RWPE2 (cell line): ENCODE measurements around the gene ZNF106.

Experiments used
- ATAC-seq: fragments of 200-7000 bp; cut with Tn5 transposase; 3 replicates; pipeline ENCODE4 v1.9.1; 2021; ENCODE audit warnings: low read depth
- DNase-seq: peaks from one replicate; pipeline ENCODE4 v3.0.0-alpha.2; 2020; ENCODE audit warnings: low spot score
- H3K27ac ChIP-seq: fragments of 450-650 bp; 2 replicates; pipeline ENCODE4 v1.5.1; 2017; ENCODE audit warnings: mild to moderate bottlenecking; ENCODE audit not compliant: poor library complexity, severe bottlenecking
- H3K27me3 ChIP-seq: fragments of 250-450 bp; sonication (Bioruptor Pico); 2 replicates; pipeline ENCODE4 v1.5.1; 2021; ENCODE audit warnings: mild to moderate bottlenecking, moderate library complexity; ENCODE audit not compliant: insufficient read depth, poor library complexity, severe bottlenecking
- H3K36me3 ChIP-seq: fragments of 250-450 bp; sonication (Bioruptor Pico); 2 replicates; pipeline ENCODE4 v1.5.1; 2020; ENCODE audit warnings: low read depth, mild to moderate bottlenecking, moderate library complexity
- H3K4me1 ChIP-seq: fragments of 250-450 bp; sonication (Bioruptor Pico); 2 replicates; pipeline ENCODE4 v1.5.1; 2021; ENCODE audit warnings: mild to moderate bottlenecking, moderate library complexity; ENCODE audit not compliant: insufficient read depth, poor library complexity, severe bottlenecking
- H3K4me3 ChIP-seq: fragments of 250-450 bp; sonication (Bioruptor Pico); 2 replicates; pipeline ENCODE4 v1.5.1; 2021; ENCODE audit warnings: mild to moderate bottlenecking, moderate library complexity; ENCODE audit not compliant: severe bottlenecking
- H3K9me3 ChIP-seq: fragments of 250-450 bp; sonication (Bioruptor Pico); 2 replicates; pipeline ENCODE4 v1.5.1; 2021; ENCODE audit warnings: mild to moderate bottlenecking, moderate library complexity; ENCODE audit not compliant: severe bottlenecking
- CTCF ChIP-seq: fragments of 450-650 bp; IDR thresholded peaks from one replicate; pipeline ENCODE4 v1.5.1; 2017; ENCODE audit warnings: mild to moderate bottlenecking, moderate library complexity; ENCODE audit not compliant: poor library complexity, severe bottlenecking

Gene ZNF106

GRCh38 chr15:42461261-42461660, 29.7 kb downstream of the ZNF106 start:
- H3K4me1 ChIP-seq: no peaks in the 10 kb centered on the region
- DNase-seq: no peak

GRCh38 chr15:42457445-42458442, 33.2 kb downstream of the ZNF106 start:
- Histone ChIP-seq H3K4me3 (no peak overlapping the region), H3K4me1 (no peaks in the 10 kb centered on the region)
- ATAC-seq: no peak

More at GRCh38 chr15:42461261-42461660, 29.7 kb downstream of the ZNF106 start:
- H3K9me3 ChIP-seq: no peaks in the 10 kb centered on the region
- no peak overlapping the region for H3K27ac ChIP-seq
- H3K36me3 ChIP-seq: peaks cover 34% of the 10 kb centered on the region
- H3K27me3 ChIP-seq: no peaks in the 10 kb centered on the region
- no peak overlapping the region for H3K4me3 ChIP-seq
- TF ChIP-seq CTCF: no peak
- ATAC-seq: no peak

GRCh38 chr15:42456971-42457370, 34.0 kb downstream of the ZNF106 start:
- no peaks in the 10 kb centered on the region for H3K27me3 ChIP-seq
- H3K9me3 ChIP-seq: no peaks in the 10 kb centered on the region
- no peak overlapping the region for H3K27ac ChIP-seq
- peaks cover 43% of the 10 kb centered on the region for H3K36me3 ChIP-seq
- no peak for TF ChIP-seq CTCF
- H3K4me1 ChIP-seq: no peaks in the 10 kb centered on the region
- DNase-seq (no peak), ATAC-seq (no peak)
- no peak overlapping the region for H3K4me3 ChIP-seq

More at GRCh38 chr15:42457445-42458442, 33.2 kb downstream of the ZNF106 start:
- no peaks in the 10 kb centered on the region for H3K9me3 ChIP-seq
- H3K36me3 ChIP-seq: peaks cover 42% of the 10 kb centered on the region
- no peaks in the 10 kb centered on the region for H3K27me3 ChIP-seq
- DNase-seq: no peak
- TF ChIP-seq CTCF: no peak
- H3K27ac ChIP-seq: no peak overlapping the region

GRCh38 chr15:42456531-42456930, 34.4 kb downstream of the ZNF106 start:
- H3K36me3 ChIP-seq: peaks cover 47% of the 10 kb centered on the region
- H3K27me3 ChIP-seq: no peaks in the 10 kb centered on the region
- DNase-seq (no peak), ATAC-seq (no peak)
- H3K27ac ChIP-seq: no peak overlapping the region
- no peak overlapping the region for H3K4me3 ChIP-seq
- no peak for TF ChIP-seq CTCF
- no peaks in the 10 kb centered on the region for H3K9me3 ChIP-seq
- H3K4me1 ChIP-seq: no peaks in the 10 kb centered on the region

GRCh38 chr15:42453826-42454225, 37.1 kb downstream of the ZNF106 start:
- Histone ChIP-seq H3K36me3 (peaks cover 74% of the 10 kb centered on the region), H3K4me3 (no peak overlapping the region), H3K9me3 (no peaks in the 10 kb centered on the region), H3K4me1 (no peaks in the 10 kb centered on the region), H3K27me3 (no peaks in the 10 kb centered on the region), H3K27ac (no peak overlapping the region)
- no peak for DNase-seq
- no peak for ATAC-seq
- TF ChIP-seq CTCF: no peak
